GM12864 (cell line): ENCODE measurements around the gene RAD9A.
"Not testable (repeated sequence)": the region's sequence is repeated elsewhere in the genome, so short reads cannot be mapped to it uniquely, and the experiment has no call there.

Experiments
- DNase-seq: peaks from one replicate; pipeline ENCODE4 v3.0.0-alpha.2; 2011; ENCODE audit warnings: low read depth
- H3K4me3 ChIP-seq: 2 replicates; pipeline ENCODE4 v1.5.1; 2011; ENCODE audit warnings: mild to moderate bottlenecking, low read depth, low read length, control low read depth
- TF ChIP-seq, protein P1 (sequence below): IDR thresholded peaks from 2 replicates; pipeline ENCODE4 v1.5.1; 2011; ENCODE audit warnings: low read depth, mild to moderate bottlenecking, moderate library complexity, low read length, control low read depth, inconsistent platforms; ENCODE audit errors: missing control alignments

Gene RAD9A

DNA sequence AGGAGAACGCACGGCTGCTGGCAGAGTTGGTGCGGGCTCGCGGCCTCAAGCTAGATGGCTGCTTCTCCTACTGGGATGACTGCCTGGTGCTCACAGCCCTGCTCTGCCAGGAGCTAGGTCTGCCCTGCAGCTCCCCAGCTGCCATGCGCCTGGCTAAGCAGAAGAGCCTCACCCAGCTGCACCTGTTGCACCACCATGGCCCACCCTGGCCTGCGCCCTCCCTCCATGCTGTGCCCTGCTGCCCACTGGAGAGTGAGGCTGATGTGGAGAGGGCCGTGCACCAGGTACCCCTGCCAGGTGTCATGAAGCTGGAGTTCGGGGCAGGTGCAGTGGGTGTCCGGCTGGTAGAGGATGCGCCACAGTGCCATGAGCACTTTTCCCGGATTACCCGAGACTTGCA, 31.7 kb downstream of the RAD9A start:
- DNase-seq: no peak
- TF ChIP-seq, protein P1, sequence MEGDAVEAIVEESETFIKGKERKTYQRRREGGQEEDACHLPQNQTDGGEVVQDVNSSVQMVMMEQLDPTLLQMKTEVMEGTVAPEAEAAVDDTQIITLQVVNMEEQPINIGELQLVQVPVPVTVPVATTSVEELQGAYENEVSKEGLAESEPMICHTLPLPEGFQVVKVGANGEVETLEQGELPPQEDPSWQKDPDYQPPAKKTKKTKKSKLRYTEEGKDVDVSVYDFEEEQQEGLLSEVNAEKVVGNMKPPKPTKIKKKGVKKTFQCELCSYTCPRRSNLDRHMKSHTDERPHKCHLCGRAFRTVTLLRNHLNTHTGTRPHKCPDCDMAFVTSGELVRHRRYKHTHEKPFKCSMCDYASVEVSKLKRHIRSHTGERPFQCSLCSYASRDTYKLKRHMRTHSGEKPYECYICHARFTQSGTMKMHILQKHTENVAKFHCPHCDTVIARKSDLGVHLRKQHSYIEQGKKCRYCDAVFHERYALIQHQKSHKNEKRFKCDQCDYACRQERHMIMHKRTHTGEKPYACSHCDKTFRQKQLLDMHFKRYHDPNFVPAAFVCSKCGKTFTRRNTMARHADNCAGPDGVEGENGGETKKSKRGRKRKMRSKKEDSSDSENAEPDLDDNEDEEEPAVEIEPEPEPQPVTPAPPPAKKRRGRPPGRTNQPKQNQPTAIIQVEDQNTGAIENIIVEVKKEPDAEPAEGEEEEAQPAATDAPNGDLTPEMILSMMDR: no peak
- no peak overlapping the region for H3K4me3 ChIP-seq

DNA sequence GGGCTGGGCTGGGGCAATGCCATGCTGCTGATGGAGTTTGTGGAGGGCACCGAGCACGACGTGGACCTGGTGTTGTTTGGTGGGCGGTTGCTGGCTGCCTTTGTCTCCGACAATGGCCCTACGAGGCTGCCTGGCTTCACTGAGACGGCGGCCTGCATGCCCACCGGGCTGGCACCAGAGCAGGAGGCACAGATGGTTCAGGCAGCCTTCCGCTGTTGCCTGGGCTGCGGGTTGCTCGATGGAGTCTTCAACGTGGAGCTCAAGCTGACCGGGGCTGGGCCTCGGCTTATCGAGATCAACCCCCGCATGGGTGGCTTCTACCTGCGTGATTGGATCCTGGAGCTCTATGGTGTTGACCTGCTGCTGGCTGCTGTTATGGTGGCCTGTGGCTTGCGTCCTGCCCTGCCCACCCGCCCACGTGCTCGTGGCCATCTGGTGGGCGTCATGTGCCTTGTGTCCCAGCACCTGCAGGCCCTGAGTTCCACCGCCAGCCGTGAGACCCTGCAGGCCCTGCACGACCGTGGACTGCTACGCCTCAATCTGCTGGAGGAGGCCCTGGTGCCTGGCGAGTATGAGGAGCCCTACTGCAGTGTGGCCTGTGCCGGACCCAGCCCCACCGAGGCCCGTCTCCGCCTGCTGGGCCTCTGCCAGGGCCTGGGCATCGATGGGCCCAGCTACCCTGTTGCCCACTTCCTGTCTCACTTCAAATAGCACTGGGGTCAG, 32.3 kb downstream of the RAD9A start:
- TF ChIP-seq, protein P1: no peak
- no peak for DNase-seq
- no peak overlapping the region for H3K4me3 ChIP-seq

DNA sequence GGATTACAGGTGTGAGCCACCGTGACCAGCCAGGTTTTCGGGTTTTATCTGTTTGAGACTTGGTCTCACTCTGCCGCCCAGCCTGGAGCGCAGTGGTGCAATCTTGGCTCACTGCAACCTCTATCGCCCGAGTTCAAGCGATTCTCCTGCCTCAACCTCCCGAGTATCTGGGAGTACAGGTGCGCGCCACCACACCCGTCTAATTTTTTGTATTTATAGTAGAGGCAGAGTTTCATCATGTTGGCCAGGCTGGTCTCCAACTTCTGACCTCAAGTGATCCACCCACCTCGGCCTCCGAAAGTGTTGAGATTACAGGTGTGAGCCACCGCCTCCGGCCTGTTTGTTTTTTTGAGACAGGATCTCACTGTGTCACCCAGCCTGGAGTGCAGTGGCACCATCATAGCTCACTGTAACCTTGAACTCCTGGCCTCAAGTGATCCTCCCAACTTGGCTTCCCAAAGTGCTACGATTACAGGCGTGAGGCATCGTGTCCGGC, 35.6 kb downstream of the RAD9A start:
- DNase-seq: not testable (repeated sequence)
- peak overlapping the region; percentile 63 for H3K4me3 ChIP-seq

DNA sequence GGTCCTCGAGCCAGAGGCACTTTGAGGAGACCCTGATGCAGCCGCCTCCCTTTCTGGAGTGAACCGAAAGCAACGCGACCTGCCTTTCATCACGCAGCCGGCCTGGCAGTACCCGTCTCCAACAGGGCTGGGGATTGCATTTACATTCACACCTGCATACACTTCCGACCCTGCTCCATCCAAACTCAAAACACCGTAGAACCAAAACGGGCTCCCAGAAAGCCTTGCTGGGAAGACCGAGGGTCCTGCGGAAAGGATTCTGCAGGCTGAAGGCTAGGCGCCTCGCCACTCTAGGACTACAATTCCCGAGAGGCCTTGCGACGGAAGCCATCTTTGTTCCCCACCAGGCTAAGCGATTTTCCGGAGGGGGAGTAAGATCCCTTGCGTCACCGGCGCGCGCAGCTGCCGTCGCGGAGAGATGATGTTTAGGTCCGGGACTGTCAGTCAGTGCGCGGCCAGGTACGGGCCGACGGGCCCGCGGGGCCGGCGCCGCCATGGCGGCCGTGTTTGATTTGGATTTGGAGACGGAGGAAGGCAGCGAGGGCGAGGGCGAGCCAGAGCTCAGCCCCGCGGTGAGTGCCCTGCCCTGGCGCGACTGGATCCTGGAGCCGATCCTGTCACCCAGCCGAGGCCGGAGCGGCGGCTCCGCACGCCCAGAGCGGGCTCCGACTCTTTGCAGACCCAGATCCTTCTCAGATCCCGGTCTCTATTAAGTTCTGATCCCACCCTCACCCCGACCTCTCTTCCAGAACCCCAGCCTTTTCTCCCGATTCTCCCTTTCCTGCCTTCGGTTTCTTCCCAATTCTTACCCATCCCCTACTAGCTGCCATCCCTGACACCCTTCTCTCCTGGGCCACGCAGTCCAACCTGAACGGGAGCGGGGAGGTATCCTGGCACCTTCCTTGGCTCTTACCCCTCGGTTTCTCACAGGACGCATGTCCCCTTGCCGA, 36.5 kb downstream of the RAD9A start, which contains the start of gene RPS6KB2:
TSS of gene RPS6KB2 (plus strand) at position 443 of the 950 bp plus-strand sequence. CDS start at position 495, 52 bp downstream.
- DNase-seq: peak; percentile 95

DNA sequence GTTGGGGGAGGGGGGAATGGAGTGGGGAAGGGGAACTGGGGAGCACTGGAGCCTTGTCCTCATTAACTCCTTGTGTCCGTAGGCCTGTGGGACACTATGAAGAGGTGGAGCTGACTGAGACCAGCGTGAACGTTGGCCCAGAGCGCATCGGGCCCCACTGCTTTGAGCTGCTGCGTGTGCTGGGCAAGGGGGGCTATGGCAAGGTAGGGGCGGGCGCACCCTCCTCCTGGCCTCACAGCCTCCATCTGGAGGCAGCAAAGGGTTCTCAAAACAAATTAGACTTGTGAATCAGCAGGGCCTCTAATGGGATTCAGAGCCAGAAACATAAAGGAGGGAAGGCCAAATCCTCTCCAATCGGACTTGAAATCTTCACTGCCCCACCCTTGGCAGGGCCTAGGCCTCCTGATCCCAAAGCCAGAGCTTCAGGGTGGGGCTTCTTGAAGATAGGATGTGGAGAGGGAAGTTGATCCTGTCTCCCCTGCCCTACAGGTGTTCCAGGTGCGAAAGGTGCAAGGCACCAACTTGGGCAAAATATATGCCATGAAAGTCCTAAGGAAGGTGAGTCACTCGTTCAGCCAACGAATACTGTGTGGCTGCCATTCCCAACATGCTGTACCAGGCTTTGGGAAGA, 37.4 kb downstream of the RAD9A start:
- H3K4me3 ChIP-seq: peak overlapping the region; percentile 63
- TF ChIP-seq, protein P1: no peak
- no peak for DNase-seq

More for the DNA sequence above, 36.5 kb downstream of the RAD9A start, which contains the start of gene RPS6KB2:
- H3K4me3 ChIP-seq: peak within 1 kb of the TSS; percentile 63
- TF ChIP-seq, protein P1: no peak

DNA sequence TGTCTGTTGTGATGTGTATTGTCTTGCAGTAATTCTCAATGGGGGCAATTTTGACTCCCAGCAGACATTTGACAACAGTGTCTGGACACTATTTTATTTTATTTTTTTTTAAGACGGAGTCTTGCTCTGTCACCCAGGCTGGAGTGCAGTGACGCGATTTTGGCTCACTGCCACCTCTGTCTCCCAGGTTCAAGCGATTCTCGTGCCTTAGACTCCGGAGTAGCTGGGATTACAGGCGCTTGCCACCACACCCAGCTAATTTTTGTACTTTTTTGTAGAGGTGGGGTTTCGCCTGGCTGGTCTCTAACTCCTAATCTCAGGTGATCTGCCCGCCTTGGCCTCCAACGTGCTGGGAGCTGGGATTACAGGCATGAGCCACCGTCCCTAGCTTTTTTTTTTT, 37.9 kb downstream of the RAD9A start:
- peak overlapping the region; percentile 63; the same call in 1 of the 2 replicates for H3K4me3 ChIP-seq
- TF ChIP-seq, protein P1: no peak
- no peak for DNase-seq
